ENCODE measurements around the gene DST. TPM values are rescaled to one million over a fixed set of nuclear protein-coding genes. Genes with fewer than 3 reads are reported as not detected.

Gene DST
- polyA plus RNA-seq, 3 donors, result 1.1 to 7.4 (median 3.2) TPM

GRCh38 chr6:56432194-56432593 lies 210.5 kb downstream of the DST start:
- Histone ChIP-seq H3K4me1 (ENCODE audit: control insufficient read depth in 1 of 2, insufficient read depth in 2 of 2, low read length in 2 of 2) (no peaks in the 10 kb centered on the region), H3K9me3 (replicated peaks in 1 of 2; ENCODE audit: control insufficient read depth in 1 of 2, insufficient read depth in 1 of 2, low read length in 2 of 2) (peaks cover 19 to 36% of the 10 kb centered on the region in 2 donors), H3K27me3 (ENCODE audit: control insufficient read depth in 2 of 2, insufficient read depth in 2 of 2, low read length in 2 of 2) (no peaks in the 10 kb centered on the region), H3K4me2 (replicated peaks; ENCODE audit: extremely low read depth, low read length, poor library complexity, severe bottlenecking) (no peak overlapping the region), H3K9ac (ENCODE audit: insufficient read depth, low read length, poor library complexity, severe bottlenecking) (no peak overlapping the region), H4K20me1 (ENCODE audit: insufficient read depth, low read length) (no peaks in the 10 kb centered on the region), H2AFZ (ENCODE audit: insufficient read depth, low read depth, low read length, poor library complexity, severe bottlenecking) (no peak overlapping the region), H3K4me3 (replicated peaks in 1 of 3; ENCODE audit: low read depth in 2 of 3, low read length in 3 of 3) (no peak overlapping the region), H3K79me2 (ENCODE audit: insufficient read depth, low read length) (no peaks in the 10 kb centered on the region), H3K36me3 (replicated peaks in 1 of 2; ENCODE audit: control insufficient read depth in 1 of 2, insufficient read depth in 2 of 2, low read length in 2 of 2) (no peaks in the 10 kb centered on the region), H3K27ac (ENCODE audit: low read depth in 1 of 2, low read length in 2 of 2) (no peak overlapping the region)
- 96% methylated on average over 24 of the region's 24 CpGs for WGBS (ENCODE audit: insufficient coverage)
- no peak for TF ChIP-seq CTCF (IDR thresholded peaks at IDR 0.05)
- H3K4me1 Mint-ChIP-seq, result no peaks in the 10 kb centered on the region
- H3K9me3 Mint-ChIP-seq, result peaks cover 22 to 40% (median 32%) of the 10 kb centered on the region in 7 donors
- no peak for DNase-seq
- no peak overlapping the region for H3K27ac Mint-ChIP-seq
- peaks cover 0 to 14% (median 0%) of the 10 kb centered on the region in 3 donors for H3K27me3 Mint-ChIP-seq (ENCODE audit: low read depth in 3 of 3)
- intact Hi-C loops (cut with micrococcal nuclease), result no loop called here
- H3K4me3 Mint-ChIP-seq, result no peak overlapping the region
- H3K36me3 Mint-ChIP-seq, result no peaks in the 10 kb centered on the region

- Mint-ChIP-seq H3K4me3 (no peak overlapping the region), H3K4me1 (no peaks in the 10 kb centered on the region), H3K27me3 (ENCODE audit: low read depth in 3 of 3) (peaks cover 0 to 14% (median 0%) of the 10 kb centered on the region in 3 donors), H3K9me3 (peaks cover 21 to 39% (median 32%) of the 10 kb centered on the region in 7 donors), H3K36me3 (no peaks in the 10 kb centered on the region), H3K27ac (no peak overlapping the region)
- 93% methylated on average over 29 of the region's 34 CpGs for WGBS (ENCODE audit: insufficient coverage)
- Histone ChIP-seq H3K4me3 (replicated peaks in 1 of 3; ENCODE audit: low read depth in 2 of 3, low read length in 3 of 3) (no peak overlapping the region), H3K27me3 (ENCODE audit: control insufficient read depth in 2 of 2, insufficient read depth in 2 of 2, low read length in 2 of 2) (no peaks in the 10 kb centered on the region), H3K79me2 (ENCODE audit: insufficient read depth, low read length) (no peaks in the 10 kb centered on the region), H3K27ac (ENCODE audit: low read depth in 1 of 2, low read length in 2 of 2) (no peak overlapping the region), H2AFZ (ENCODE audit: insufficient read depth, low read depth, low read length, poor library complexity, severe bottlenecking) (no peak overlapping the region), H3K4me1 (ENCODE audit: control insufficient read depth in 1 of 2, insufficient read depth in 2 of 2, low read length in 2 of 2) (no peaks in the 10 kb centered on the region), H3K9ac (ENCODE audit: insufficient read depth, low read length, poor library complexity, severe bottlenecking) (no peak overlapping the region), H4K20me1 (ENCODE audit: insufficient read depth, low read length) (no peaks in the 10 kb centered on the region), H3K9me3 (replicated peaks in 1 of 2; ENCODE audit: control insufficient read depth in 1 of 2, insufficient read depth in 1 of 2, low read length in 2 of 2) (peaks cover 19 to 36% of the 10 kb centered on the region in 2 donors), H3K4me2 (replicated peaks; ENCODE audit: extremely low read depth, low read length, poor library complexity, severe bottlenecking) (no peak overlapping the region), H3K36me3 (replicated peaks in 1 of 2; ENCODE audit: control insufficient read depth in 1 of 2, insufficient read depth in 2 of 2, low read length in 2 of 2) (no peaks in the 10 kb centered on the region)
- no peak for DNase-seq
- intact Hi-C loops (cut with micrococcal nuclease), result no loop called here
- TF ChIP-seq CTCF (IDR thresholded peaks at IDR 0.05), result no peak
Measured at GRCh38 chr6:56430629-56431600, 211.8 kb downstream of the DST start.

Measured in CD14-positive monocyte (primary cell).